HepG2 (cell line): Measurements from ENCODE around the gene KCTD13. TPM values are rescaled to one million over a fixed set of nuclear protein-coding genes. Genes with fewer than 3 reads are reported as not detected.

Experiments used
- MIER3 ChIP-seq: IDR thresholded peaks from 2 replicates; pipeline ENCODE4 v1.6.1; 2016; ENCODE audit warnings: missing compliant biosample characterization, borderline replicate concordance
- XRCC5 ChIP-seq: fragments of 200-400 bp; formaldehyde crosslinking; optimal IDR thresholded peaks from 2 replicates; pipeline ENCODE3; 2017; ENCODE audit warnings: mild to moderate bottlenecking, low read length
- ZBTB1 ChIP-seq: sonication (generic); formaldehyde crosslinking; IDR thresholded peaks from 2 replicates; pipeline ENCODE4 v1.4.0; 2020; ENCODE audit warnings: missing genetic modification reagents, borderline replicate concordance
- ZMYM2 ChIP-seq: sonication (generic); formaldehyde crosslinking; IDR thresholded peaks from 2 replicates; pipeline ENCODE4 v1.8.0; 2022; ENCODE audit warnings: mild to moderate bottlenecking, missing genetic modification reagents
- ZNF569 ChIP-seq: sonication (generic); formaldehyde crosslinking; IDR thresholded peaks from 2 replicates; pipeline ENCODE4 v1.5.0; 2020; ENCODE audit warnings: mild to moderate bottlenecking, missing genetic modification reagents, moderate library complexity, borderline replicate concordance
- ZNF746 ChIP-seq: sonication (generic); formaldehyde crosslinking; IDR thresholded peaks from 2 replicates; pipeline ENCODE4 v1.8.0; 2022; ENCODE audit warnings: mild to moderate bottlenecking, missing genetic modification reagents
- ZNF792 ChIP-seq: IDR thresholded peaks from 2 replicates; pipeline ENCODE4 v1.6.1; 2016
- polyA plus RNA-seq, 8 experiments: library from polyadenylated mRNA; depleted of rRNA in 3 of 8; stranded (reverse) in 7 of 8; unstranded in 1 of 8; fragments of >200 nt; fragmentation: Illumina TruSeq in 4 of 8; extraction: Trizol in 4 of 8; gene quantifications; 2 replicates each; pipeline versions ENCODE4 v1.2.1 to v1.2.3, GENCODE V29; 2011 to 2016; ENCODE audit warnings: low read depth in 4 of 8, missing spikeins in 1 of 8, mixed read lengths in 1 of 8; ENCODE audit not compliant: insufficient read depth in 1 of 8
- total RNA-seq, 5 experiments: library from RNA; depleted of rRNA; stranded (reverse); fragments of >200 nt; fragmentation: Illumina TruSeq; extraction: Trizol; gene quantifications; 2 replicates each; pipeline ENCODE4 v1.2.3, GENCODE V29; 2016; ENCODE audit warnings: low read depth in 1 of 5
- TF ChIP-seq, protein P1 (sequence below): sonication (generic); formaldehyde crosslinking; IDR thresholded peaks from 2 replicates; pipeline ENCODE4 v1.4.0; 2020; ENCODE audit warnings: missing genetic modification reagents, borderline replicate concordance
- TF ChIP-seq, protein P2 (sequence below): sonication (generic); formaldehyde crosslinking; IDR thresholded peaks from 2 replicates; pipeline ENCODE4 v1.5.0; 2020; ENCODE audit warnings: missing genetic modification reagents, mild to moderate bottlenecking, borderline replicate concordance
- TF ChIP-seq, protein P3 (sequence below): sonication (generic); formaldehyde crosslinking; IDR thresholded peaks from 2 replicates; pipeline ENCODE4 v1.9.0; 2022; ENCODE audit warnings: missing genetic modification reagents, mild to moderate bottlenecking, borderline replicate concordance
- TF ChIP-seq, protein P4 (sequence below): sonication (generic); formaldehyde crosslinking; IDR thresholded peaks from 2 replicates; pipeline ENCODE4 v1.5.0; 2020; ENCODE audit warnings: mild to moderate bottlenecking, missing genetic modification reagents, moderate library complexity
- TF ChIP-seq, protein P5 (sequence below): sonication (generic); formaldehyde crosslinking; IDR thresholded peaks from 2 replicates; pipeline ENCODE4 v1.5.1; 2020; ENCODE audit warnings: mild to moderate bottlenecking, missing genetic modification reagents, borderline replicate concordance
- TF ChIP-seq, protein P6 (sequence below): sonication (generic); formaldehyde crosslinking; IDR thresholded peaks from 2 replicates; pipeline ENCODE4 v1.5.1; 2020; ENCODE audit warnings: mild to moderate bottlenecking, moderate library complexity, missing genetic modification reagents

KCTD13 gene
- total and polyA plus RNA-seq, 2 of the 13 experiments (the other 11 are each of a cell fraction or from before 2014, with no cell fraction given), result 6.3 to 14.7 TPM

DNA sequence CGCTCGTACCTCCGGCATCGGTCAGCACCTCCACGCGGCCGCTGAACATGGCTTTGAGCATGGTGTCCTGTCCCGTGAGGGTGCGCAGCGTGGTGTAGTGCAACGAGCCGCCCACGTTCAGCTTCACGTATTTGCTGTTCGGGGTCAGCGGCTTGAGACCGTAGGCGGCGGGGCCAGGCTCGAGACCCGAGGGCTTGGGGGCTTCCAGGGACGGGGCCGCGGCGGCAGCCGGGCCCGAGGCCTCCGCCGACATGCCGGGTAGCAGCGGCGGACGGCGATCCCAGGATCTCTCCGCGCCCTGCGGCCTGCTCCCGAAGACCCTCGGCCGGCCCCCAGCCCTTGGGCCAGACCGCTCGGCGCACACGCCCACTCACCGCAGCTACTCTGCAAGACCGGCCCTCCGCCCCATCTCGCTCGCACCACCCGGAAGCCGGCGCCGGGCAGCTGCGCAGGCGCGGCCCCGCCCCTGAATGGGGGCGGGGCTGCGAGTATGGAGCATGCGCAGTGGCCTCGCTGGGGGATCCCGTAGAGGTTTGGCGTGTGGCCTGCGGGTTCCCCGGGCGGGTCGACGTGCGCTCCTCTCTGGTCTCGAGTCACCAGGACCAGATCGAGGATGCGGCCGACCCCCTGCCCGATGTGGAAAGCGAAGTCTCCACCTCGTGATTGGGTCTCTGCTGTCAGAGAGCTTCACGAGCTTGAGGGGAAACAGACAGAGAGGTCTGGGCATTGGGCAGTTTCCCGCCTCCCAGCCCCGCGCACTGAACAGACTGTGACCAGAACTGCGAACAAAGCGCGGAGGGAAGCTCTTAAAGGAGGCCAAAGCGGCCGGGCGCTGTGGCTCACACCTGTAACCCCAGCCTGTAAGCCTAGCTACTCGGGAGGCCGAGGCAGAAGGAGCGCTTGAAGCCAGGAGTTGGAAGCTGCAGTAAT, at the start of gene KCTD13 (continued):
- TF ChIP-seq, protein P1, sequence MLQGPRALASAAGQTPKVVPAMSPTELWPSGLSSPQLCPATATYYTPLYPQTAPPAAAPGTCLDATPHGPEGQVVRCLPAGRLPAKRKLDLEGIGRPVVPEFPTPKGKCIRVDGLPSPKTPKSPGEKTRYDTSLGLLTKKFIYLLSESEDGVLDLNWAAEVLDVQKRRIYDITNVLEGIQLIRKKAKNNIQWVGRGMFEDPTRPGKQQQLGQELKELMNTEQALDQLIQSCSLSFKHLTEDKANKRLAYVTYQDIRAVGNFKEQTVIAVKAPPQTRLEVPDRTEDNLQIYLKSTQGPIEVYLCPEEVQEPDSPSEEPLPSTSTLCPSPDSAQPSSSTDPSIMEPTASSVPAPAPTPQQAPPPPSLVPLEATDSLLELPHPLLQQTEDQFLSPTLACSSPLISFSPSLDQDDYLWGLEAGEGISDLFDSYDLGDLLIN (CRISPR knock-in tag), result peak; percentile 94; the same call in 1 of the 2 replicates
- peak; percentile 88 for TF ChIP-seq ZMYM2
- TF ChIP-seq, protein P2, sequence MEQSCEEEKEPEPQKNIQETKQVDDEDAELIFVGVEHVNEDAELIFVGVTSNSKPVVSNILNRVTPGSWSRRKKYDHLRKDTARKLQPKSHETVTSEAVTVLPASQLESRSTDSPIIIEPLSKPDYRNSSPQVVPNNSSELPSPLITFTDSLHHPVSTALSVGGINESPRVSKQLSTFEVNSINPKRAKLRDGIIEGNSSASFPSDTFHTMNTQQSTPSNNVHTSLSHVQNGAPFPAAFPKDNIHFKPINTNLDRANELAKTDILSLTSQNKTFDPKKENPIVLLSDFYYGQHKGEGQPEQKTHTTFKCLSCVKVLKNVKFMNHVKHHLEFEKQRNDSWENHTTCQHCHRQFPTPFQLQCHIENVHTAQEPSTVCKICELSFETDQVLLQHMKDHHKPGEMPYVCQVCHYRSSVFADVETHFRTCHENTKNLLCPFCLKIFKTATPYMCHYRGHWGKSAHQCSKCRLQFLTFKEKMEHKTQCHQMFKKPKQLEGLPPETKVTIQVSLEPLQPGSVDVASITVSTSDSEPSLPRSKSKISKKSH (CRISPR knock-in tag), result no peak; the same call in 1 of the 2 replicates
- TF ChIP-seq XRCC5, result peak; percentile 57
- TF ChIP-seq, protein P3, sequence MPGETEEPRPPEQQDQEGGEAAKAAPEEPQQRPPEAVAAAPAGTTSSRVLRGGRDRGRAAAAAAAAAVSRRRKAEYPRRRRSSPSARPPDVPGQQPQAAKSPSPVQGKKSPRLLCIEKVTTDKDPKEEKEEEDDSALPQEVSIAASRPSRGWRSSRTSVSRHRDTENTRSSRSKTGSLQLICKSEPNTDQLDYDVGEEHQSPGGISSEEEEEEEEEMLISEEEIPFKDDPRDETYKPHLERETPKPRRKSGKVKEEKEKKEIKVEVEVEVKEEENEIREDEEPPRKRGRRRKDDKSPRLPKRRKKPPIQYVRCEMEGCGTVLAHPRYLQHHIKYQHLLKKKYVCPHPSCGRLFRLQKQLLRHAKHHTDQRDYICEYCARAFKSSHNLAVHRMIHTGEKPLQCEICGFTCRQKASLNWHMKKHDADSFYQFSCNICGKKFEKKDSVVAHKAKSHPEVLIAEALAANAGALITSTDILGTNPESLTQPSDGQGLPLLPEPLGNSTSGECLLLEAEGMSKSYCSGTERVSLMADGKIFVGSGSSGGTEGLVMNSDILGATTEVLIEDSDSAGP (CRISPR knock-in tag), result peak; percentile 89
- TF ChIP-seq ZBTB1 (CRISPR knock-in tag), result 0 out of 2 replicates have a peak, but pooled peaks have one; percentile 15
- peak; percentile 45; the same call in 1 of the 2 replicates for TF ChIP-seq ZNF746 (CRISPR knock-in tag)
- peak; percentile 15; the same call in 1 of the 2 replicates for TF ChIP-seq MIER3 (CRISPR knock-in tag)
- TF ChIP-seq, protein P4, sequence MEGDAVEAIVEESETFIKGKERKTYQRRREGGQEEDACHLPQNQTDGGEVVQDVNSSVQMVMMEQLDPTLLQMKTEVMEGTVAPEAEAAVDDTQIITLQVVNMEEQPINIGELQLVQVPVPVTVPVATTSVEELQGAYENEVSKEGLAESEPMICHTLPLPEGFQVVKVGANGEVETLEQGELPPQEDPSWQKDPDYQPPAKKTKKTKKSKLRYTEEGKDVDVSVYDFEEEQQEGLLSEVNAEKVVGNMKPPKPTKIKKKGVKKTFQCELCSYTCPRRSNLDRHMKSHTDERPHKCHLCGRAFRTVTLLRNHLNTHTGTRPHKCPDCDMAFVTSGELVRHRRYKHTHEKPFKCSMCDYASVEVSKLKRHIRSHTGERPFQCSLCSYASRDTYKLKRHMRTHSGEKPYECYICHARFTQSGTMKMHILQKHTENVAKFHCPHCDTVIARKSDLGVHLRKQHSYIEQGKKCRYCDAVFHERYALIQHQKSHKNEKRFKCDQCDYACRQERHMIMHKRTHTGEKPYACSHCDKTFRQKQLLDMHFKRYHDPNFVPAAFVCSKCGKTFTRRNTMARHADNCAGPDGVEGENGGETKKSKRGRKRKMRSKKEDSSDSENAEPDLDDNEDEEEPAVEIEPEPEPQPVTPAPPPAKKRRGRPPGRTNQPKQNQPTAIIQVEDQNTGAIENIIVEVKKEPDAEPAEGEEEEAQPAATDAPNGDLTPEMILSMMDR, result no peak; the same call in 1 of the 2 replicates
- peak; percentile 84; the same call in 1 of the 2 replicates for TF ChIP-seq ZNF569 (CRISPR knock-in tag)
- peak; percentile 88; the same call in 1 of the 2 replicates for TF ChIP-seq ZNF792 (CRISPR knock-in tag)
- TF ChIP-seq, protein P5, sequence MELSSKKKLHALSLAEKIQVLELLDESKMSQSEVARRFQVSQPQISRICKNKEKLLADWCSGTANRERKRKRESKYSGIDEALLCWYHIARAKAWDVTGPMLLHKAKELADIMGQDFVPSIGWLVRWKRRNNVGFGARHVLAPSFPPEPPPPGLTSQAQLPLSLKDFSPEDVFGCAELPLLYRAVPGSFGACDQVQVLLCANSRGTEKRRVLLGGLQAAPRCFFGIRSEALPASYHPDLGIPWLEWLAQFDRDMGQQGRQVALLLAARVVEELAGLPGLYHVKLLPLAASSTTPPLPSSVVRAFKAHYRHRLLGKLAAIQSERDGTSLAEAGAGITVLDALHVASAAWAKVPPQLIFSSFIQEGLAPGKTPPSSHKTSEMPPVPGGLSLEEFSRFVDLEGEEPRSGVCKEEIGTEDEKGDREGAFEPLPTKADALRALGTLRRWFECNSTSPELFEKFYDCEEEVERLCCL (CRISPR knock-in tag), result no peak; the same call in 1 of the 2 replicates
- TF ChIP-seq, protein P6, sequence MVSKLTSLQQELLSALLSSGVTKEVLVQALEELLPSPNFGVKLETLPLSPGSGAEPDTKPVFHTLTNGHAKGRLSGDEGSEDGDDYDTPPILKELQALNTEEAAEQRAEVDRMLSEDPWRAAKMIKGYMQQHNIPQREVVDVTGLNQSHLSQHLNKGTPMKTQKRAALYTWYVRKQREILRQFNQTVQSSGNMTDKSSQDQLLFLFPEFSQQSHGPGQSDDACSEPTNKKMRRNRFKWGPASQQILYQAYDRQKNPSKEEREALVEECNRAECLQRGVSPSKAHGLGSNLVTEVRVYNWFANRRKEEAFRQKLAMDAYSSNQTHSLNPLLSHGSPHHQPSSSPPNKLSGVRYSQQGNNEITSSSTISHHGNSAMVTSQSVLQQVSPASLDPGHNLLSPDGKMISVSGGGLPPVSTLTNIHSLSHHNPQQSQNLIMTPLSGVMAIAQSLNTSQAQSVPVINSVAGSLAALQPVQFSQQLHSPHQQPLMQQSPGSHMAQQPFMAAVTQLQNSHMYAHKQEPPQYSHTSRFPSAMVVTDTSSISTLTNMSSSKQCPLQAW, result peak; percentile 86
